ENCODE measurements around the gene NR2F1.

Gene NR2F1

DNA sequence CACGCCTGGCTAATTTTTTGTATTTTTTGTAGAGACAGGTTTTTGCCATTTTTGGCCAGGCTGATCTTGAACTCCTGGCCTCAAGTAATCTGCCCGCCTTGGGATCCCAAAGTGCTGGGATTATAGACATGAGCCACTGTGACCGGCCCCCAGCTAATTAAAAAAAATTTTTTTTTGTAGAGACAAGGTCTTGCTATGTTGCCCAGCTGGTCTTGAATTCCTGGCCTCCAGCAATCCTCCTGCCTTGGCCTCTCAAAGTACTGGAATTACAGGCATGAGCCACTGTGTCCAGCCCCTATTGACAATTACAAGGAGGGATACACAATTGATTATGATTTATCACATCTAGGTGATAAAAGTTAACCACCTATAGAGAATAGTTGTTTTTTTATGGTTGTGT, 59.5 kb downstream of the NR2F1 start:
- DNase-seq = no peak
